ELF-1 (cell line): ENCODE measurements around the gene POLN.

Experiments
- DNase-seq: peaks from one replicate; pipeline ENCODE4 v3.0.0-alpha.2; 2016; ENCODE audit warnings: low read depth, low spot score

The POLN gene

DNA sequence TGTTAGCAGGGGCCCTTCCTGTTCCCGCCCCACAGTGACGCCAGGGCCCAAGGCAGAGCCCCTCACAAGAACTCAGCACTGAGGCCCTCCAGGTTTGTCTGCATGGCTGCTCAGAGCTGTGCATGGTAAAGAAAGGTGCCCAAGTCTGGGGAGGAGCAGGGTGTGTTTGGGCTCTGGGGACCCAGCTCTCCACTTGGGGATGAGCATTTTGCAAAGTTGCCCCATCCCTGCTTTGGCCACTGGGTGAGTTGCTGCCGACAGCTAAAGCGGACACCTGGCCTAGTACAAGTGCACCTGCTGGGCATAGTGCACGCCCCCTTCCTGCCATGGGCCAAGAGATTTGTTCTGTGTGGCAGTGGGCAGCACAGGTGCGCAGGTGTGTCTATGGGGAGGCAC lies 22.0 kb upstream of the POLN start:
- DNase-seq, result no peak

DNA sequence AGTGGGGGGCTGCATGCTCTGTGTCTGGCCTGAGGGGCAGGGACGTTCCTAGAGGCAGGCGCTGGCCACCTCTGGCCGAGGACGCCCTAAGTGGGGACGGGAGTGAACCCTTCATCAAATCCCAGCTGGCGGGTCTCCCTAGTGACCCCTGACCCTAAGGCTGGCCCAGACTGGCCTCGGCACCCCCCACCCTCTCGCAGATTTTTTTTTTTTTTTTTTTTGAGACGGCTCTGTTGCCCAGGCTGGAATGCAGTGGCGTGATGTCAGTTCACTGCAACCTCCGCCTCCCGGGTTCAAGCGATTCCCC lies 21.0 kb upstream of the POLN start:
- no peak for DNase-seq

- DNase-seq, result peak; percentile 100
These were observed 20.4 kb upstream of the POLN start for GRCh38 chr4:2262145-2262943.

DNA sequence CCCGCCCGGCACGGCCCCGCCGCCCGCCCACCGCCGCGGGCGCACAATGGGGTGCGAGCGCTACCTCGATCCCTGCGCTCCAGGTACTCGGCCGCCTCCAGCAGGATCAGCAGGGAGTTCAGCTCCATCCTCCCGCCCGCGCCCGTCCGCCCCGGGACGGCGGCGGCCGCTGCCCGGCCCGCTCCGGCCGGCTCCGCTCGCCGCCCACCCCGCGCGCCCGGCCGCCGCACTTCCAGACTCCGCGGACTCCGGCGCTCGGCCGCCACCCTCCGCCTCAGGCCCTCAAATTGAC lies 19.9 kb upstream of the POLN start, which contains the start of gene MXD4:
TSS of gene MXD4 (minus strand) at position 257 of the 292 bp plus-strand sequence. CDS start at position 128, 129 bp downstream.
- no peak for DNase-seq

GRCh38 chr4:2261110-2261852 lies 19.4 kb upstream of the POLN start:
- peak; percentile 34 for DNase-seq

DNA sequence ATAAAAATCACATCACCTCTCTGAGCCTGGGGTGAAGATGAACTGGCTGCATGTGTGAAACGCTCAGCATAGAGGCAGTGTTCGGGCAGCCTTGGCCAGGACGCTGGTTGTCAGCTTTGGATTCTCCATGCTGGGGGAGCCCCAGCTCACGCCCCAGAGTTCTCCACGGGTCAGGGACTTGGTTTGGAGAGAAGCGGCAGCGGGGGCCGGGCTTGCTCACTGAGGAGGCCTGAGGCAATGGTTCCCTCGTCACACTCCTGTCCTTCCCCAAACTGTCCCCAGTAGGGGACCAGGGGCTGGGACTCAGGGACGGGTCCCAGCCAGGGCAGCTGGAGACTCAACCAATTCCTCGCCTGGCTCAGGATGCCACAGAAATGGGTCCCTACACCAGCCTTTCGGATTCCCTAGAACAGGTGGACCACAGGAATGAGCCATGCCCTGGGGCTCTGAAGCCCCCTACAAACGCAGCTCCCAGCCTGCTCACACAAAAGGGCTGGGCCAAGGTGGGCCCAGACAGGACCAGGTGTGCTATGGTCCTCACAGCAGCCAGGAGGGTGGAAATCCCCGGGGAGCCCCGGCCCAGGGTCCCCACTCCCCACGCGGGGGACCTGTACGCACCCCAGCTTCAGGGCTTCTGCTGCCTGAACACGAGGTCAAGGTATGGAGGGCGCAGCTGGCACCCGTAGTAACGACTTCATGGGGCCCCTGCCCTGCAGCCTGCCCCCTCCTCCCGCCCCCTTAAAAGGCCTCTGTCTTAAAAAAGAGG lies 18.6 kb upstream of the POLN start:
- DNase-seq, result no peak

DNA sequence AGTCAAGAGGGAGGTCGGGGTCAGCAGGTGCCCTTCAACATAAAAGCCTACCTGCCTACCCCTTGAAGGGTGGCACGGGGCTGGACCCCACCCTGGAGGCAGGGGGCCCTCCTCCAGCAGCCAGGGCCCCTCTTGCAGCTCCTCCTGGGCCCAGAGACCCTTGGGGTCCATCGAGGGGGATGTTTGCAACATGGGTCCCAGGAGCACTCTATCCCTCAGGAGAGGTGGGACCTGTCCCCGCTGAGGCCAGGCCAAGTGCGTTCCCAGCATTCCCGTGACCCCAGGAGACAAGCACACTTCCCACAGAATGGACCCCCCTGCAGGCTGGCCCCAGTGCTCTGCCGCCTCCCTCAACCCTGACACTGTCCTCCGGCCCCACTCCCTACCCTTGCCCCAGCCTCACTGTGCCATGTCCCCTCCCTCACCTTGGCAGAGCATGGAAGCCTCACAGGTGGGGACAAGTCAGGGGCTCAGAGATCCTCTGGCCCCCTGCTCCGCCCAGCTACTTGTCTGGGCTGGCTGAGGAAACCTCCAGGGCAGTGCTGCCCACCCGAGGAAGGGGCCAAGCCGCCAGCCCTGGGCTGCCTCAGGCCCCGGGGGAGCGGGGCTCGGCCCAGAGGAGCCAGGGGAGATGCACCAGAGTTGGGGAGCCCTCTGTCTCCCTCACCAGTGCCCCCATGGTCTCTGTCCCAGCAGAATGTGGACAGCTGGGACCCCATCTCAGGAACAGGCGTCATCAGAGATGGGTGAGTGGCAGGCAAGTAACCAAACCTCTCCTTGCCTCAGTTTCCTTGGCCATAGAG lies 17.8 kb upstream of the POLN start:
- DNase-seq, result no peak

- DNase-seq, result no peak
These were observed 17.2 kb upstream of the POLN start for GRCh38 chr4:2259036-2259540.

DNA sequence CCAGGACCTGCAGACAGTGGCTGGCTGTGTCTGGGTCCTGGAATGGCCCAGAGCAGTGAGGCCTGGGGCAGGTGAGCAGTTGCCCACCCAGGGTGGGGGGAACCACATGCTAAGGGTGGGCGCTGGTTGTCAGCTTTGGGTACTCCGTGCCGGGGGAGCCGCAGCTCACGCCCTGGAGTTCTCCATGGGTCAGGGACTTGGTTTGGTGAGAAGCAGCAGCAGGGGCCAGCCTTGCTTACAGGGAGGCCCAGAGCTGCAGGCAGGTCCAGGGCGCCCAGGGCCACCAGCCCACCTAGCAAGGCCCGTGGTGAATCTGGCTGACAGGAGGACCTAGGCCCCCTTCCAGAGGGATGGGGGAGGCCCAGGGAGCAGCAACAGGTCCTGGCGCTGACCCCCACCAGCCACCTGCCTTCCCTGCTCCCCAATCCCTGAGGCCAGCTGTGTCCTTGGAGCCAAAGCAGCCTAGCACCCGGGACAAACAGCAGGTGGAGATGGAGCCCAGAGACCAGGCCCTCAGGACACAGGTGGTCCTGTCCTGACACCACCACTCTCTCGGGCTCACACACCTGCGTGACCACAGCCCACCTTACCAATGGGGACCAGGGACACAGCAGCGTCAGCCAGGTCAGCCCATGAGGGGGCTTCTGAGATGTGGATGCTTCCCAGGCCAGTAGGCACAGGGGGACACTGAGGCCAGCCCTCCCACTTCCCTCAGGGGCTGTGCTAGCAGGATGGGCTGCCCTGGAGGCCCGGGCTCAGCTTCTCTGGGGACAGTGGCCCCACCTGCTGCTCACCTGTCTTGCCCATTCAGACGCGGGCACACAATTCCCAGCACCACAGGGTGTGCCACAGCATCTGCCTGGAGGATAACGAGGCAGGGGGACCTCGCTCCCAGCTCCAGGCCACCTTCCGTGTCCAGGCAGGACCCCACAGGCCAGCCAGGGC lies 16.4 kb upstream of the POLN start:
- DNase-seq, result no peak

DNA sequence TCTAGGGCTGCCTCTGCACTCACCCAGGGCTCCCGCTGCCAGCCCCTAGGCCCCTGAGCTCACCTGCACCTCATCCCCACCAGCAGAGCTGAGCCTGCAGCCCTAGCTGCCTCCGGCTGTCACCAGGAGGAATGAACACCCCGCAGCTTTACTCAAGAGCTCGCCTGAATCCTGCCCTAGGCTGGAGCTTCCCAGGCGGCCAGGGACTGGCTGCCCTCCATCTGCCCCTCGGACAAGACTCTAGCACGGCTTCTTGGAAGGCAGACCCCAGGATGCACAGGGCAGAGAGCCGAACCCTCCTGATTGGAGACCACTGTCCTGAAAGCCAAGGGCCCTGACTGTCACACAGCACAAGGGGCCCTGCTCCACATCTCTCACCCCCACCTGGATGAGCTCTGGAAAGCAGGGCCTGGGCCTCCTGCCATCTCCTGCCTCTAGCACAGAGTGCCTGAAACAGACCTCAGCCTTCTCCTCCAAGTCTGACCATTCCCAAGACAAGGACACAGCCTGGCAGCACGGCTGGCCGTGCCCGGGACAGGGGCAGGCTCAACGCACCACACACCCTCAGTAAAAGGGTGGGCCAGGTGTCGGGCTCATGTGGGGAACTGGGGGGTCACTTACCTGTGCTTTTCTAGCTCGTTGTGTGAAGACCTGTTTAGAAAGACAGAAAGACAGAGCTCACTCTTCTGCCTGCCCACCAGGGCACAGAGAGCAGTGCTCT lies 15.6 kb upstream of the POLN start:
- no peak for DNase-seq

DNA sequence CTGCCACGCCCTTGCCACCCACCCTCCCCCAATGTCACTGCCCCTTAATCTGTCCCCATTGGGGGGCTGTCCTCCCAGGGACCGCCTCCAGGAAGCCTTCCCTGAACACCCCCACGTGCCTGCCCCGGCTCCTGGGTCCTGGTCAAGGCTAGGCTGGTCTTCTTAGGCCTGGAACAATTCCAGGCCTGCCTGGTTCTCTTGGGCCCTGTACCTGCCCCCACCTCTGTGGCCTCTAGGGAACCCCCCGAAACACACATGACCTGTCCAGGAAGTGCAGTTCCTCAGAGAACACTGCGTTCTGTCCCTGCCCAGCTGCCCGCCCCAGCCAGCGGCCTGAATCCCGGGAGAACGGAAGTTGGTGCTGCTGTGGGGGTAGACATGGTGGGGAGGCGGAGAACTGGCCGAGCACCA lies 14.9 kb upstream of the POLN start:
- DNase-seq, result no peak

GRCh38 chr4:2256156-2256731 lies 14.3 kb upstream of the POLN start:
- DNase-seq, result peak; percentile 1

GRCh38 chr4:2255501-2256155 lies 13.7 kb upstream of the POLN start:
- DNase-seq, result peak; percentile 0

GRCh38 chr4:2254665-2255500 lies 13.0 kb upstream of the POLN start:
- peak; percentile 0 for DNase-seq

DNA sequence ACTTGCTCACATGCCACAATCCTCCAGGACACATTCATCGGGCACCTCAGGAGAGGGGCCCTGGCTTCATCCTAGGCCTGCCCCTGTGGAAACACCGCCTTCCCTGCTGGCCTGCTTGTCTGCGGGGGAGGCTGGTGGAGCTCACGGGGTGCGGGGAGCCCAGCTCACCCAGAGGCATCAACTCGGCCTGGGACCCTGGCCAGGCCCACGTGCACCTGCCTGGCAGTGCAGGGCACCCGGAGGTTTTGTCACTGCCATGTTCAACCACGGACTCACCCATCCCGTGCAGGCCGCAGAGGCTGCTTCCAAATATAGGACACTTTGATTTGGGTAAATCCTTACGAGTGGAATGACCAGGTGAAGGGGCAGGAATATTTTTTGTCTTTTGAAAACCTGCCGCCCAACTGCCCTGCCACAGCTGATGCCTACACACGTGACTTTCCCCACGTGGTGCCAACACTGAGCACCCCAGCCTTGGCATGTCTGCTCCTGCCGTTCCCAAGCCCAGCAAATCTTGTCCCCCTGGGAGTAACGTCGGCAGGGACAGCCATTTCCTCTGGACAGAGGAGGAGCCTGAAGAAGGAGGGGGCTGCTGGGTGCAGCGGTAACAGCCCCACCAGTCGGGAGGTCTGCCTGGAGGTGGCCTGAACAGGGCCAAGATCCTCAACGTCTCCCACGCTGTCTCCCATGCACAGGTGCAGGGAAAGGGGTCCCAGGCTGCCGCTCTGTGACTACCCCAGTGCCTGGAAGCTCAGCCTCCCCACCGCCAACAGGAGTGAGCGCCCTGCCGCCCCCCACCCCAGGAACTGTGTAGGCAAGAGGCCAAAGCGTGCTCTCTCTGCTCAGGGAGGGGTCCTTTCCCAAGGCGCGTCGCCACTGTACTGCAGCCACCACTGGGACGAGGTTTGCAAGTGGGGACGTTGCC lies 11.5 kb upstream of the POLN start:
- no peak for DNase-seq

GRCh38 chr4:2252530-2253091 lies 10.7 kb upstream of the POLN start:
- DNase-seq, result no peak
